C4-2B (cell line): ENCODE results near the gene BCL2L13.

Source experiments
- CTCF ChIP-seq: fragments of 450-650 bp; conservative IDR thresholded peaks from 2 replicates; pipeline ENCODE4 v1.5.1; 2017; ENCODE audit warnings: mild to moderate bottlenecking
- ZFX ChIP-seq: fragments of 450-650 bp; IDR thresholded peaks from 2 replicates; pipeline ENCODE4 v1.6.1; 2017

GRCh38 chr22:17710023-17710422 lies 71.5 kb downstream of the BCL2L13 start:
- TF ChIP-seq CTCF (no peak), ZFX (no peak)
